Activated CD4-positive, alpha-beta T cell treated with anti-CD3 and anti-CD28 coated beads for 4 hours (primary cell): ENCODE data around the gene UQCRHL.
"Not testable (repeated sequence)": the region's sequence is repeated elsewhere in the genome, so short reads cannot be mapped to it uniquely, and the experiment has no call there.

Source experiments
- DNase-seq, 2 donors: peaks; one replicate each; pipeline ENCODE4 v3.0.0-alpha.2; 2020

The UQCRHL gene

GRCh38 chr1:15807549-15807948 is at the start of gene UQCRHL:
Gene UQCRHL (minus strand): TSS chr1:15807649. CDS start chr1:15807649, 0 bp downstream.
- DNase-seq = not testable (repeated sequence)

- DNase-seq = no peak
Observed at GRCh38 chr1:15856888-15857287, 49.4 kb upstream of the UQCRHL start.

GRCh38 chr1:15852828-15853302 is 45.4 kb upstream of the UQCRHL start:
- no peak for DNase-seq

- no peak for DNase-seq
Observed at GRCh38 chr1:15852036-15852827, 44.8 kb upstream of the UQCRHL start.

- no peak for DNase-seq
Observed at GRCh38 chr1:15851210-15852035, 44.0 kb upstream of the UQCRHL start.

GRCh38 chr1:15850471-15851001 is 43.1 kb upstream of the UQCRHL start:
- DNase-seq = no peak

GRCh38 chr1:15849775-15850324 is 42.4 kb upstream of the UQCRHL start:
- peak; percentile 20 for DNase-seq

- DNase-seq = peak; percentile 60 to 68
Observed at GRCh38 chr1:15848929-15849774, 41.7 kb upstream of the UQCRHL start.

- DNase-seq = peak; percentile 36 to 48
Observed at GRCh38 chr1:15848143-15848928, 40.9 kb upstream of the UQCRHL start.

- DNase-seq = no peak
Observed at GRCh38 chr1:15847893-15848142, 40.4 kb upstream of the UQCRHL start.

GRCh38 chr1:15847100-15847892 is 39.8 kb upstream of the UQCRHL start, which contains the start of gene SPEN:
Gene SPEN (plus strand): TSS chr1:15847707. CDS start chr1:15848068, 361 bp downstream.
- DNase-seq = peak; percentile 96

- not testable (repeated sequence) for DNase-seq
Observed at GRCh38 chr1:15846056-15846455, 38.6 kb upstream of the UQCRHL start.

GRCh38 chr1:15843826-15844572 is 36.5 kb upstream of the UQCRHL start:
- DNase-seq = no peak

GRCh38 chr1:15838721-15839120 is 31.3 kb upstream of the UQCRHL start:
- DNase-seq = no peak

GRCh38 chr1:15837931-15838330 is 30.5 kb upstream of the UQCRHL start:
- no peak for DNase-seq

- peak; percentile 67 to 73 for DNase-seq
Observed at GRCh38 chr1:15836772-15837669, 29.6 kb upstream of the UQCRHL start.

- not testable (repeated sequence) for DNase-seq
Observed at GRCh38 chr1:15836511-15836771, 29.0 kb upstream of the UQCRHL start.

GRCh38 chr1:15835741-15836510 is 28.5 kb upstream of the UQCRHL start:
- peak; percentile 99 for DNase-seq
